ENCODE measurements around the gene SUPT5H.

SUPT5H gene

DNA sequence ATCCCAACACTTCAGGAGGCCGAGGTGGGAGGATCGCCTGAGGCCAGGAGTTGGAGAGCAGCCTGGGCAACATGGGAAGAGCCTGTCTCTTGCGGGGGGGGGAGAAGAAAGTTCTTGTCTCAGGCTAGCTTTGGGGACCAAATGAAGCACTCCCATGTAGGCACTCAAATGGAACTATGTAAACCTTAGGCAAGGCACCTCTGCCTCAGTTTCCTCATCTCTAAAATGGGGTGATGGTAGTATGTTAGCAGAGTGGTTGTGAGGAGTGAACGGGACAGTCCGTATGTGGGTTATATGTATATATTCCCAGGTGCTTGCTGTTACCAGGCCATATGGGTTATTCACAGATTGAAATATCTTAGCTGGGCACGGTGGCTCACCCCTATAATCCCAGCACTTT, 46.8 kb downstream of the SUPT5H start:
- TF ChIP-seq, protein P1, sequence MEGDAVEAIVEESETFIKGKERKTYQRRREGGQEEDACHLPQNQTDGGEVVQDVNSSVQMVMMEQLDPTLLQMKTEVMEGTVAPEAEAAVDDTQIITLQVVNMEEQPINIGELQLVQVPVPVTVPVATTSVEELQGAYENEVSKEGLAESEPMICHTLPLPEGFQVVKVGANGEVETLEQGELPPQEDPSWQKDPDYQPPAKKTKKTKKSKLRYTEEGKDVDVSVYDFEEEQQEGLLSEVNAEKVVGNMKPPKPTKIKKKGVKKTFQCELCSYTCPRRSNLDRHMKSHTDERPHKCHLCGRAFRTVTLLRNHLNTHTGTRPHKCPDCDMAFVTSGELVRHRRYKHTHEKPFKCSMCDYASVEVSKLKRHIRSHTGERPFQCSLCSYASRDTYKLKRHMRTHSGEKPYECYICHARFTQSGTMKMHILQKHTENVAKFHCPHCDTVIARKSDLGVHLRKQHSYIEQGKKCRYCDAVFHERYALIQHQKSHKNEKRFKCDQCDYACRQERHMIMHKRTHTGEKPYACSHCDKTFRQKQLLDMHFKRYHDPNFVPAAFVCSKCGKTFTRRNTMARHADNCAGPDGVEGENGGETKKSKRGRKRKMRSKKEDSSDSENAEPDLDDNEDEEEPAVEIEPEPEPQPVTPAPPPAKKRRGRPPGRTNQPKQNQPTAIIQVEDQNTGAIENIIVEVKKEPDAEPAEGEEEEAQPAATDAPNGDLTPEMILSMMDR (IDR thresholded peaks at IDR 0.05), result no peak

DNA sequence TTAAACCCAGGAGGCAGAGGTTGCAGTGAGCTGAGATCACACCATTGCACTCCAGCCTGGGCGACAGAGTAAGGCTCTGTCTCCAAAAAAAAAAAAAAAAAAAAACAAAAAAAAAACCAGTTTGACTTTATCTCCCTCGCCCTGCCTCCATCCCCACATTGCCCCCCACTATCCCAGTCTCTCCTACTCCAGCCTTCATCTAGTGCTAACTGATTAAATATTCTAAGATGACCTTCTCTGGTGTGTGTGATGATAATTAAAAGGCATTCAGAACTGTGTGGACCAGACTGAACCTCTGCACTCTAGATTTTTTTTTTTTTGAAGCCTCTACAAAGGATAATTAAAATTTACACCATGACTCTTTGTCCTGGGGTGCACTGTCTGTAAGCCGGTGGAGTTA, 47.4 kb downstream of the SUPT5H start:
- TF ChIP-seq, protein P1 (IDR thresholded peaks at IDR 0.05), result no peak

DNA sequence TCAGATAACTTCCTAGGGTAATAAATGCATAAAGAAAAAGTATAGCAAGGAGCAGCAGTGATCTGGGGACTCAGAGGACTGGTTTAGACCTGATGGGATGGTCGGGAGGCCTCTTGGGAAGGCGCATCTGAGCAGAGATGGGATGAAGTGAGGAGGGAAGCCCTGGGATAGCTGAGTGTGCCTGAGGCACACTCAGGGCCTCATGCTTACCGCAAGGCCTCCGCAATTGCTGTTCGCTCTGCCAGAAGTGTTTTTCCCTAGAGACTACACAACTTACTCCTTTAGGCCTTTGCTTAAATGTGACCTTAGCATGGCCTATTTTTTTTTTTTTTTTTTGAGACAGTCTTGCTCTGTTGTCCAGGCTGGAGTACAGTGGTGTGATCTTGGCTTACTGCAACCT, 49.3 kb downstream of the SUPT5H start:
- TF ChIP-seq, protein P1 (IDR thresholded peaks at IDR 0.05), result no peak

DNA sequence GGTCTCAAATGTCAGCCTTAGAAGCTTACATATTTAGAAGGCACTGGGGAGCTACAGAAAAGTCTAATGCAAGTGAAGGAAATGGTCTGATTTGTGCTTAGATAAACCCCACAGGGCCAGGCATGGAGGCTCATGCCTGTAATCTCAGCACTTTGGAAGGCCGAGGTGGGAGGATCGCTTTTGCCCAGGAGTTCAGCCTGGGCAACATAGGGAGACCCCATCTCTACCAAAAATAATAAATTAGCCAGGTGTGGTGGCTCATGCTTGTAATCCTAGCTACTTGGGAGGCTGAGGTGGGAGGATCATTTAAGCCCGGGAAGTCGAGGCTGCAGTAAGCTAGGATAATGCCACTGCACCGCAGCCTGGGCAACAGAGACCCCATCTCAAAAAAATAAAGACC, 50.7 kb downstream of the SUPT5H start:
- TF ChIP-seq, protein P1 (IDR thresholded peaks at IDR 0.05), result no peak

DNA sequence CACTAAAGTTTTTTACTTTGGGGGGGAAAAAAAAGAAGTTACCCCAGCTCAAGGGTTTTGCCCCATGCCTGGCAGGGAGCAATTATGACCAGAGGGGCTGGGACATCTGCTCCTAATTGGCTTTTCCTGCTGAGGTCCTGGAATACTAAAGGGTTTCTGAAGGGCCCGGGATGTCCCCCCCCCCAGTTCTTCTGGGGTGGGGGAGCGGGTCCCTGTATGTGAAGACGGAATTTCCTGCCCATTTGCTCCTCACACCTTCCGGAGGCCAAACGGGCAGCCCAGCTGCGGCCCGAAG, 52.3 kb downstream of the SUPT5H start:
- TF ChIP-seq, protein P1 (IDR thresholded peaks at IDR 0.05), result no peak

DNA sequence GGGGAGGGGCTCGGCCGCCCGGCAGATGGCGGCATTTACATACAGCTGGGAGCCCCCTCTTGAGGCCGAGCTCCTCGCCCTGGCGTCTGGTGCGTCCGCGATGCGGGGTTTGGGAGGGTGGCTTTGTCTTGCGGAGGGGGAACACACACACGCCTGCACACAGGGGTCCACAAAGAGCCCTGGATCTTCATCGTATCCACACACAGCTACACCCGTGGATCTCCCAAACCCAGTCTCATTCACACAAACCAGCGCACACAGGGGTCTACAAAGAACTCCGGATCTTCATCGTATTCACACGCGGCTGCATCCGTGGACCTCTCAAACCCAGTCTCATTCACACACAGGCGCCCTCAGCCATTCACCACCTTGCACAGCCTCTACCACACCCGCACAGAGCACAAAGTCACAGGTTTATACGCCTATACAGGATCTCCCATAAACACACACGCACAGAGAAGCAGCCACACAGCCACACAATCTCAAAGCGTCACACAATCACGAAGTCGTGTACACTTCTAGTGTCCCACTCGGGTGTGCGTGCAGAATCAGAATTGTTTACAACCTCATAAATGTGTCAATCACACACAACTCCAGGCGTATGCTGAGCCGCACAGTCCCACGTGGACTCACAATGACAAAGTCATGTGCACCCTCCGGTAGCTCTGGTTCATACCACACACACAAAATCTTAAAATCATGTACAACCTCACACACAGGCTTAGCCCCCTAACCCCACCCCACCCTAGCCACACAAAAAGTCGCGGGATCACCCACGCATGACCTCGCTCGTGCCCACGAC, 52.8 kb downstream of the SUPT5H start:
- TF ChIP-seq, protein P1 (IDR thresholded peaks at IDR 0.05), result no peak

DNA sequence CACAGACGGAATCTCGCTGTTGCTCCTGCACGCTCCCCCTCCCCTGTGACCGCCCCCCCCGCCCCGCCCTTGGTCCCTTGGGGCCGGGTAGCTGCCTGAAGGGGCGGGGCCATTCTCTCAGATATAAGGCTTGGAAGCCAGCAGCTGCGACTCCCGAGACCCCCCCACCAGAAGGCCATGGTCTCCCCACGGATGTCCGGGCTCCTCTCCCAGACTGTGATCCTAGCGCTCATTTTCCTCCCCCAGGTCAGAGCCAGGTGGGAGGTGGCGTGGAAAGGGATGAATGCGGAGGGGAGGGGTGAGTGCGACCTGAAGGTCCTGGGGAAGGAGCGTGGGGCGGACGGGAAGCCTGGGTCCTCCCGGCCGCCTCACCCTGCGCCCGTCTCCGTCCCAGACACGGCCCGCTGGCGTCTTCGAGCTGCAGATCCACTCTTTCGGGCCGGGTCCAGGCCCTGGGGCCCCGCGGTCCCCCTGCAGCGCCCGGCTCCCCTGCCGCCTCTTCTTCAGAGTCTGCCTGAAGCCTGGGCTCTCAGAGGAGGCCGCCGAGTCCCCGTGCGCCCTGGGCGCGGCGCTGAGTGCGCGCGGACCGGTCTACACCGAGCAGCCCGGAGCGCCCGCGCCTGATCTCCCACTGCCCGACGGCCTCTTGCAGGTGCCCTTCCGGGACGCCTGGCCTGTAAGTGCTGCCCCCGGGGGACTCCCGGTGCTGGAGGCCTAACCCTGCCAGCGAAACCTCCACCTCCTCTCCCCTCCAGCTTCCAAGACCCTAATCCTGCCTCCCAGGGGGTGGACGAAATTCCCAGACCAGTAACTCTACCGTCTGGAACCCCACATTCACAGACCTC, 53.6 kb downstream of the SUPT5H start, which contains the start of gene DLL3:
Gene DLL3 (plus strand): TSS at position 150 of the 845 bp plus-strand sequence. CDS start 28 bp downstream, at position 178.
- TF ChIP-seq, protein P1 (IDR thresholded peaks at IDR 0.05), result no peak

All from LNCAP (cell line).